A549 (cell line): ENCODE data around the gene CTU2.
A peak's percentile ranks its signal among the peaks of the same experiment; 100 is the strongest.

Experiments
- MAZ ChIP-seq: fragments of 150-350 bp; IDR thresholded peaks from 2 replicates; pipeline ENCODE4 v1.6.1; 2014; ENCODE audit warnings: antibody characterized with exemption, low read depth, low read length, borderline replicate concordance
- POLR2A ChIP-seq: IDR thresholded peaks from 2 replicates; pipeline ENCODE4 v1.6.1; 2012; ENCODE audit warnings: mild to moderate bottlenecking, low read length
- REST ChIP-seq: fragments of 200-600 bp; sonication (generic); IDR thresholded peaks from 2 replicates; pipeline ENCODE4 v1.6.1; 2016; ENCODE audit warnings: antibody characterized with exemption, mild to moderate bottlenecking, moderate library complexity
- RNF2 ChIP-seq: fragments of 200-600 bp; sonication (generic); IDR thresholded peaks from 2 replicates; pipeline ENCODE4 v1.6.1; 2016; ENCODE audit warnings: low read depth, mild to moderate bottlenecking, antibody characterized with exemption, moderate library complexity, borderline replicate concordance
- TF ChIP-seq, protein P1 (sequence below): fragments of >200 bp; sonication (Bioruptor Twin); formaldehyde crosslinking; IDR thresholded peaks from 3 replicates; pipeline ENCODE4 v1.5.1; 2016

- TF ChIP-seq REST (no peak), POLR2A (no peak), MAZ (no peak), RNF2 (no peak)
- TF ChIP-seq, protein P1, sequence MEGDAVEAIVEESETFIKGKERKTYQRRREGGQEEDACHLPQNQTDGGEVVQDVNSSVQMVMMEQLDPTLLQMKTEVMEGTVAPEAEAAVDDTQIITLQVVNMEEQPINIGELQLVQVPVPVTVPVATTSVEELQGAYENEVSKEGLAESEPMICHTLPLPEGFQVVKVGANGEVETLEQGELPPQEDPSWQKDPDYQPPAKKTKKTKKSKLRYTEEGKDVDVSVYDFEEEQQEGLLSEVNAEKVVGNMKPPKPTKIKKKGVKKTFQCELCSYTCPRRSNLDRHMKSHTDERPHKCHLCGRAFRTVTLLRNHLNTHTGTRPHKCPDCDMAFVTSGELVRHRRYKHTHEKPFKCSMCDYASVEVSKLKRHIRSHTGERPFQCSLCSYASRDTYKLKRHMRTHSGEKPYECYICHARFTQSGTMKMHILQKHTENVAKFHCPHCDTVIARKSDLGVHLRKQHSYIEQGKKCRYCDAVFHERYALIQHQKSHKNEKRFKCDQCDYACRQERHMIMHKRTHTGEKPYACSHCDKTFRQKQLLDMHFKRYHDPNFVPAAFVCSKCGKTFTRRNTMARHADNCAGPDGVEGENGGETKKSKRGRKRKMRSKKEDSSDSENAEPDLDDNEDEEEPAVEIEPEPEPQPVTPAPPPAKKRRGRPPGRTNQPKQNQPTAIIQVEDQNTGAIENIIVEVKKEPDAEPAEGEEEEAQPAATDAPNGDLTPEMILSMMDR, result peak; percentile 50
Measured at GRCh38 chr16:88685156-88686061, 20.9 kb upstream of the CTU2 start.
